ENCODE data around the gene JADE1.

The JADE1 gene

DNA sequence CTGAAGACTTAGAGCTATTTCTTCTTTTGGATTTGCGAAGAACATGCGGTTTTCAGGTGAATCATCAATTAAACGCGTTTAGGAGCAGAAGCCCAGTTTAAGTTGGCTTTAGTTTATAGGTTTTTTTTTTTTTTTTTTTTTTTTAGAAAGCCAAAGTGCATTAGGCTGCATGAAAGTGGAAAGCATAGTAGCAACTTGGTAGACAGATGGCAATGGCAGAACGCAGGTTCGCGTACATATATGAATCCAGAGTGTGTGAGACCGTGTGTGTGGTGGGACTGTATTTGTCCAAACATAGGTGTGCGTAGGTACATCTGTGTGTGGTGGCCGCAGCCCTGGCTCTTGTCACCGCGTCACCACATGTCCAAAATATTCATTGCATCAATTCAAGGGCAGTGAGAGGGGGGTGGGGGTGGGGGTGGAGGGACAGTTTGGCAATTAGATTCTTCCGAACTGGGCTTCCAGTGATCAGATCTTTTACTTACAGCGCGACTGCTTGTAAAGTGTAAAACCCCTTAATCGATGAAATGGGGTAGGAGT, 901 bp downstream of the JADE1 start:
- no peak for DNase-seq (ENCODE audit: low read depth in 4 of 4, low spot score in 1 of 4)

DNA sequence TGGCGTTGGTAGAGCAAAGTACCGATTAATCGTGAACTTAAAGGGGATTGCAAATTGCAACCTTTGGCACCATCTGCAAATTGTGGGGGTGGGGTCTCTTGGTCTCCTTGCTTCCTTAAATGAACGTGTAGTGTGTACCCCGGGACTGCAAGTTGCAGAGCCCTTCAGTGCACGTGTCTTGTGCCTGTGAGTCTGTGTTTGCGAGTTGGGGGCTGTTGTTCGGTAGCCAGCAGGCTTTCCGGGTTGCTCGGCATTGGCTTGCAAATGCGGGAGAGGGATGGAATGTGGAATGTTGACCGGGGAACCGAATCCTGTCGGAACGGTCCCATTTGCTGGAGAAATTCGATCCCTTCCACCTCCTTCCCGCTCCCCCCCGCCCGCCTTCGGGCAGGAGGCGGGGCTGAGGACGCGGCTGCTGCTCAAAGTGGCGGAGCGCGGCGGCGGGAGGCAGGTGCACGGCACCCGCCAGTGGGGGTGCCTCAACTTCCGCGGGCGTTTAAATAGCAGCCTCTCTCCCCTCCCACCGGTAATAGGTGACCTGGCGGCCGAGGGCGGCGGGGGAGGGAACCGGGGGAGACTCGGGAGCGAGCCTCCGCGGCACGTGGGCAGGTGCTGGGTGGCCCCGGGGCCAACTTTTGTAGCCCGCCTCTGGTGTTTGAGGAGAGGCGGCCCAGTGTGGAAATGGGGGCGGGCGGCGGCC, 1.5 kb downstream of the JADE1 start:
- DNase-seq (ENCODE audit: low read depth in 4 of 4, low spot score in 1 of 4) = peak; percentile 52 to 74 (median 64)

GRCh38 chr4:128811571-128812441, 2.3 kb downstream of the JADE1 start:
- peak; percentile 59 to 83 (median 68) for DNase-seq (ENCODE audit: low read depth in 4 of 4, low spot score in 1 of 4)

DNA sequence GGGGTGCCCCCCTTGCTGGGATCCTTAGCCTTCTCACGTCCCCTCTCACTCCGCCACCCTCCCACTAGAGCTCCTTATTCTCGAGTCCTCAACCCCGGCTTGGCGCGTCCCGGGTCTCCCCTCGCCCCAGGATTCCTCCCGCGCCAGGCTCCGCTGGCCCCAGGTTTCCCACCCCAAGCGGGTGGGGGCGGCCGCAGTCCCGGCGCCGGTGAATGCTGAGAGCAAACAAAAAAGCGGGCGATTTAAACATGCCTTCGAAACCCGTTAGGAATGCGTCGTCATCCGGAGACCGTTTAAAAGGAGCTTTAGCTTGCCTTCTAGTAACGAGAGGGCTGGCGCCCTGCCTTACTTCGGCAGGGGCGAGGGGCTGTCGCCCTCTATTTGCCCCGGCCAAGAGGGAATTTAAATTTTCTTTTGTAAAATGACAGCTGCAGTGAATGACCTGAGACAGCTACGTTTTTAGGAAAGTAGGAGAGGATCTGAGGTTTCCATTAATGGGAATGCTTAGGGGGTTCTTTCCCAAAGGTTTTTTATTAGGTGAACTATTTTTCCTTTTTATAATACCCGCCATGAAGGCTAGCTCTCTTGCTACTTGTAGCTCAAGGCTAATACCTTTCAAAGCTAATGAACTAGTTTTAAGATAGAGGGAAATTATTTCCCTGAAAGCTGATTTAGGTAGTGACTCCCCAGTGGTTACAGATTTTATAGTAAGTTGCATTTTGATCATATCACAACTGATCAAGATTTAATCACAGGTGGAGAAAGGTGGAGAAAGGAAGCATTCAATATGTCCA, 3.1 kb downstream of the JADE1 start:
- peak in 2 of 4 experiments; percentile 23 to 25 for DNase-seq (ENCODE audit: low read depth in 4 of 4, low spot score in 1 of 4)

DNA sequence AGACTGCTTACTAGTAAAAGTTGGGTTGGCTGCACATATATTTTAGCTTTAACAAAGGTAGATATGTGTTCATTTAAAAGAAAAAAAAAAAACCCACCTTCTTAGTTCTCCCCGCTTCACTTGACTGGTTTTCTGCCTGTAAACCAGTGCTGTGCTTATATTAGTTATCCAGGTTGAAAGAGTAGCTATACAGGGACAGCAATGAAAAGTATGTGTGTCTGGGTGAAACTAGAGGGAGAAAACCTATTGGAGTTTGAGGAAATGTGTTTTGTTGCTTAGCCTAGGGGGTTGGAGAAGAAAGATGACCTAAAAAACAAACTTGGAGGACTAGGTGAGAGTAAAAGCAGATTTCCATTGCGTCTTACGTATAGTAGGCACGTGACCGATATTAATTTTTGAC, 4.5 kb downstream of the JADE1 start:
- no peak for DNase-seq (ENCODE audit: low read depth in 4 of 4, low spot score in 1 of 4)

- DNase-seq (ENCODE audit: low read depth in 4 of 4, low spot score in 1 of 4) = no peak
Measured at GRCh38 chr4:128818442-128818841, 8.9 kb downstream of the JADE1 start.

- no peak for DNase-seq (ENCODE audit: low read depth in 4 of 4, low spot score in 1 of 4)
Measured at GRCh38 chr4:128819082-128819742, 9.7 kb downstream of the JADE1 start.

GRCh38 chr4:128820671-128821070, 11.2 kb downstream of the JADE1 start:
- DNase-seq (ENCODE audit: low read depth in 4 of 4, low spot score in 1 of 4) = no peak

DNA sequence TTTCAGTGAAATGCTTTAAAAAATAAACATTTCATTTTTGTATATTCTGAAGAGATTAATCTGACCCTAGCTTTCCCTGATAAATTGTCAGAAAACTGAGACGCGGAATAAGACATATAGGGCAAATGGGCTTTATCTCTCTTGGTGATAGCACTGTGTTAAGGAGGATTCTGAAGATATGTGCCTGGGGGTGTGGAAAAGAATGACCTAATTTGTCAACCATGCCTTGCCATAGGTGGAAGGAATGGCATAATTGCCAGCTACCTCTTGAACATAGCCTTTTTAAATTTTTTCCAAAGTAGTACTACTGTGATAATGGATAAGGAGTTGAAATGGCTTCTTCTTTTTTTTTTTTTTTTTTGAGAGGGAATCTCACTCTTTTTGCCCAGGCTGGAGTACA, 11.7 kb downstream of the JADE1 start:
- DNase-seq (ENCODE audit: low read depth in 4 of 4, low spot score in 1 of 4) = no peak

- DNase-seq (ENCODE audit: low read depth in 4 of 4, low spot score in 1 of 4) = no peak
Measured at GRCh38 chr4:128823025-128823661, 13.6 kb downstream of the JADE1 start.

- no peak for DNase-seq (ENCODE audit: low read depth in 4 of 4, low spot score in 1 of 4)
Measured at GRCh38 chr4:128825226-128825625, 15.7 kb downstream of the JADE1 start.

- no peak for DNase-seq (ENCODE audit: low read depth in 4 of 4, low spot score in 1 of 4)
Measured at GRCh38 chr4:128827296-128827695, 17.8 kb downstream of the JADE1 start.

GRCh38 chr4:128830906-128831503, 21.5 kb downstream of the JADE1 start:
- DNase-seq (ENCODE audit: low read depth in 4 of 4, low spot score in 1 of 4) = no peak

- DNase-seq (ENCODE audit: low read depth in 4 of 4, low spot score in 1 of 4) = no peak
Measured at GRCh38 chr4:128831531-128832242, 22.2 kb downstream of the JADE1 start.

- no peak for DNase-seq (ENCODE audit: low read depth in 4 of 4, low spot score in 1 of 4)
Measured at GRCh38 chr4:128832243-128832625, 22.7 kb downstream of the JADE1 start.

GRCh38 chr4:128835498-128836222, 26.2 kb downstream of the JADE1 start:
- DNase-seq (ENCODE audit: low read depth in 4 of 4, low spot score in 1 of 4) = no peak

DNA sequence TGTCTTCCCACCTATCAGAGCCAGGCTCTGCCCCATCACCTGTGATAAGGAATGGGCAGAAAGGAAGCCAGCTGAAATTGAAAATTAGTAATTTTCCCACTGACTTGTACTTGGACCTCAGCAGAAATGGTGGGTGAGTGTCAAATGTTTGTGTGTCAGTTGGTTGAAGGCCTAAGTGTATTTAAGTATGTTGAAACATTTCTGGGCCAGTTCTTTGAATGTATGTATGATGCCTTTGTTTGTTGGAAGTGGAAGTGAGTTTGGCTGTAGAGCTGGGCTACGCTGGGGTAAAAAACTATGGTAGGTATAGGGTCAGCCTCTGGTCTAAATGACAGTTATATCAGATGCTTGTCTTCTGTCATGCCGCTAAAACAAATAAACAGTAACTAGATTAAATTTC, 27.7 kb downstream of the JADE1 start:
- no peak for DNase-seq (ENCODE audit: low read depth in 4 of 4, low spot score in 1 of 4)

DNA sequence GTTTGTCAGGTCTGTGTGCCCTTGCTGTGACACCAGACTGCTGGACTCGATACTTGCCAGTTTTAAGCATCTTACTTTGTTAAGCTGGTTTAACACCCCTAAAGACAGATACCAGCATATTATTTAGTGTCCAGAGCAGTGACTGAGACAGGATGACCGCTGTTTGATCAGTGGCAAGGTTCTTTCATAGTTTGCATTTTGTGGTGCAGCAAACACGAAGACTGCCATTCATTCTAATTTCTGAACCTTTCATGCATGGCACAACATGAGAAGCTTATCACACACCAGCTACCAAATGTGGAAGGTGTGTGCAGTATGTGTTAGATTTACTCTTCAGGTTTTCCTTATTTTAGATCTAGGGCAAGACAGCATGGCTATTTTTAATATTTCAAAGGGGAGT, 28.2 kb downstream of the JADE1 start:
- DNase-seq (ENCODE audit: low read depth in 4 of 4, low spot score in 1 of 4) = no peak
